HepG2 (cell line): ENCODE measurements around the gene IAH1. TPM values are rescaled to one million over a fixed set of nuclear protein-coding genes. Genes with fewer than 3 reads are reported as not detected.
A peak's percentile ranks its signal among the peaks of the same experiment; 100 is the strongest.

Source experiments
- ASH2L ChIP-seq: fragments of 300-600, 200-600 bp; sonication (generic); IDR thresholded peaks from 2 replicates; pipeline ENCODE4 v1.7.0; 2017; ENCODE audit warnings: low read depth, mild to moderate bottlenecking, moderate library complexity, mixed read lengths, low read length; ENCODE audit not compliant: insufficient read length
- ATF1 ChIP-seq: IDR thresholded peaks from 2 replicates; pipeline ENCODE4 v1.6.1; 2016; ENCODE audit warnings: mild to moderate bottlenecking, control low read depth
- CBFB ChIP-seq: sonication (generic); formaldehyde crosslinking; IDR thresholded peaks from 2 replicates; pipeline ENCODE4 v1.4.0; 2020; ENCODE audit warnings: missing genetic modification reagents
- CHCHD3 ChIP-seq: sonication (generic); formaldehyde crosslinking; IDR thresholded peaks from 2 replicates; pipeline ENCODE4 v1.8.0; 2022; ENCODE audit warnings: mild to moderate bottlenecking, missing genetic modification reagents, moderate library complexity
- E2F2 ChIP-seq: sonication (generic); formaldehyde crosslinking; IDR thresholded peaks from 2 replicates; pipeline ENCODE4 v1.4.0; 2020; ENCODE audit warnings: missing genetic modification reagents, borderline replicate concordance
- HHEX ChIP-seq: IDR thresholded peaks from 2 replicates; pipeline ENCODE4 v1.6.1; 2016; ENCODE audit warnings: control low read depth
- HMGA1 ChIP-seq: sonication (generic); formaldehyde crosslinking; conservative IDR thresholded peaks from 2 replicates; pipeline ENCODE4 v1.4.0; 2020; ENCODE audit warnings: missing genetic modification reagents
- HOXA9 ChIP-seq: sonication (generic); formaldehyde crosslinking; IDR thresholded peaks from 2 replicates; pipeline ENCODE4 v1.8.1; 2022; ENCODE audit warnings: missing genetic modification reagents, mild to moderate bottlenecking, moderate library complexity, borderline replicate concordance
- RFX5 ChIP-seq: IDR thresholded peaks from 2 replicates; pipeline ENCODE4 v1.6.1; 2011; ENCODE audit warnings: low read depth, low read length, improper control_type of control experiment
- SIN3A ChIP-seq: IDR thresholded peaks from 2 replicates; pipeline ENCODE4 v1.6.1; 2011; ENCODE audit warnings: low read depth, mild to moderate bottlenecking, control low read depth, low read length, borderline replicate concordance
- SPEN ChIP-seq: sonication (generic); formaldehyde crosslinking; IDR thresholded peaks from 2 replicates; pipeline ENCODE4 v1.5.1; 2020; ENCODE audit warnings: low read depth, mild to moderate bottlenecking, missing genetic modification reagents
- ZBTB2 ChIP-seq: sonication (generic); formaldehyde crosslinking; IDR thresholded peaks from 2 replicates; pipeline ENCODE4 v1.8.0; 2022; ENCODE audit warnings: low read depth, missing genetic modification reagents
- ZNF121 ChIP-seq: sonication (generic); formaldehyde crosslinking; IDR thresholded peaks from 2 replicates; pipeline ENCODE4 v1.5.0; 2020; ENCODE audit warnings: mild to moderate bottlenecking, missing genetic modification reagents
- ZNF225 ChIP-seq: sonication (generic); formaldehyde crosslinking; IDR thresholded peaks from 2 replicates; pipeline ENCODE4 v1.4.0; 2020; ENCODE audit warnings: mild to moderate bottlenecking, missing genetic modification reagents
- ZNF383 ChIP-seq: sonication (generic); formaldehyde crosslinking; IDR thresholded peaks from 2 replicates; pipeline ENCODE4 v1.4.0; 2020; ENCODE audit warnings: missing genetic modification reagents, mild to moderate bottlenecking, borderline replicate concordance
- ZNF431 ChIP-seq: sonication (generic); formaldehyde crosslinking; IDR thresholded peaks from 2 replicates; pipeline ENCODE4 v1.9.0; 2022; ENCODE audit warnings: missing genetic modification reagents, low read depth, mild to moderate bottlenecking, borderline replicate concordance
- ZNF44 ChIP-seq: sonication (generic); formaldehyde crosslinking; IDR thresholded peaks from 2 replicates; pipeline ENCODE4 v1.5.1; 2020; ENCODE audit warnings: mild to moderate bottlenecking, missing genetic modification reagents
- ZNF484 ChIP-seq: sonication (generic); formaldehyde crosslinking; IDR thresholded peaks from 2 replicates; pipeline ENCODE4 v1.5.1; 2020; ENCODE audit warnings: mild to moderate bottlenecking, low read depth, missing genetic modification reagents, borderline replicate concordance
- ZNF564 ChIP-seq: sonication (generic); formaldehyde crosslinking; IDR thresholded peaks from 2 replicates; pipeline ENCODE4 v1.8.1; 2023; ENCODE audit warnings: mild to moderate bottlenecking, missing genetic modification reagents
- ZNF75D ChIP-seq: sonication (generic); formaldehyde crosslinking; IDR thresholded peaks from 2 replicates; pipeline ENCODE4 v1.8.1; 2023; ENCODE audit warnings: missing genetic modification reagents, mild to moderate bottlenecking, borderline replicate concordance
- ZNF781 ChIP-seq: sonication (generic); formaldehyde crosslinking; IDR thresholded peaks from 2 replicates; pipeline ENCODE4 v1.5.1; 2020; ENCODE audit warnings: borderline replicate concordance, mild to moderate bottlenecking, missing genetic modification reagents; ENCODE audit errors: not compliant biosample characterization
- ZNF839 ChIP-seq: sonication (generic); formaldehyde crosslinking; IDR thresholded peaks from 2 replicates; pipeline ENCODE4 v1.4.0; 2020; ENCODE audit warnings: missing genetic modification reagents, mild to moderate bottlenecking, borderline replicate concordance
- ZSCAN30 ChIP-seq: sonication (generic); formaldehyde crosslinking; IDR thresholded peaks from 2 replicates; pipeline ENCODE4 v1.5.0; 2020; ENCODE audit warnings: mild to moderate bottlenecking, missing genetic modification reagents
- ZSCAN5A ChIP-seq: sonication (generic); formaldehyde crosslinking; IDR thresholded peaks from 2 replicates; pipeline ENCODE4 v1.8.0; 2022; ENCODE audit warnings: mild to moderate bottlenecking, missing genetic modification reagents, borderline replicate concordance
- polyA plus RNA-seq, 8 experiments: library from polyadenylated mRNA; depleted of rRNA in 3 of 8; stranded (reverse) in 7 of 8; unstranded in 1 of 8; fragments of >200 nt; fragmentation: Illumina TruSeq in 4 of 8; extraction: Trizol in 4 of 8; gene quantifications; 2 replicates each; pipeline versions ENCODE4 v1.2.1 to v1.2.3, GENCODE V29; 2011 to 2016; ENCODE audit warnings: low read depth in 4 of 8, missing spikeins in 1 of 8, mixed read lengths in 1 of 8; ENCODE audit not compliant: insufficient read depth in 1 of 8
- total RNA-seq, 5 experiments: library from RNA; depleted of rRNA; stranded (reverse); fragments of >200 nt; fragmentation: Illumina TruSeq; extraction: Trizol; gene quantifications; 2 replicates each; pipeline ENCODE4 v1.2.3, GENCODE V29; 2016; ENCODE audit warnings: low read depth in 1 of 5
- TF ChIP-seq, protein P1 (sequence below): sonication (generic); formaldehyde crosslinking; IDR thresholded peaks from 2 replicates; pipeline ENCODE4 v1.4.0; 2020; ENCODE audit warnings: missing genetic modification reagents

IAH1 gene
- total and polyA plus RNA-seq, 2 of the 13 experiments (the other 11 are each of a cell fraction or from before 2014, with no cell fraction given), result 43.6 to 44.4 TPM

- TF ChIP-seq ASH2L (peak; percentile 48), ZNF431 (CRISPR knock-in tag) (no peak), ZBTB2 (no peak), HOXA9 (no peak), HMGA1 (no peak), SIN3A (no peak), HHEX (CRISPR knock-in tag) (no peak), ZNF839 (CRISPR knock-in tag) (no peak), ZNF383 (no peak), ZNF44 (CRISPR knock-in tag) (no peak), CHCHD3 (CRISPR knock-in tag) (0 out of 2 replicates have a peak, but pooled peaks have one; percentile 28), CBFB (no peak), ZSCAN30 (CRISPR knock-in tag) (no peak), RFX5 (no peak), SPEN (CRISPR knock-in tag) (peak; percentile 33; the same call in 1 of the 2 replicates), ZNF75D (CRISPR knock-in tag) (no peak), ZNF484 (CRISPR knock-in tag) (no peak), E2F2 (CRISPR knock-in tag) (no peak), ZNF225 (CRISPR knock-in tag) (no peak), ATF1 (CRISPR knock-in tag) (no peak), ZNF564 (CRISPR knock-in tag) (peak; percentile 64; the same call in 1 of the 2 replicates), ZNF781 (CRISPR knock-in tag) (no peak), ZSCAN5A (CRISPR knock-in tag) (no peak), ZNF121 (CRISPR knock-in tag) (no peak)
- TF ChIP-seq, protein P1, sequence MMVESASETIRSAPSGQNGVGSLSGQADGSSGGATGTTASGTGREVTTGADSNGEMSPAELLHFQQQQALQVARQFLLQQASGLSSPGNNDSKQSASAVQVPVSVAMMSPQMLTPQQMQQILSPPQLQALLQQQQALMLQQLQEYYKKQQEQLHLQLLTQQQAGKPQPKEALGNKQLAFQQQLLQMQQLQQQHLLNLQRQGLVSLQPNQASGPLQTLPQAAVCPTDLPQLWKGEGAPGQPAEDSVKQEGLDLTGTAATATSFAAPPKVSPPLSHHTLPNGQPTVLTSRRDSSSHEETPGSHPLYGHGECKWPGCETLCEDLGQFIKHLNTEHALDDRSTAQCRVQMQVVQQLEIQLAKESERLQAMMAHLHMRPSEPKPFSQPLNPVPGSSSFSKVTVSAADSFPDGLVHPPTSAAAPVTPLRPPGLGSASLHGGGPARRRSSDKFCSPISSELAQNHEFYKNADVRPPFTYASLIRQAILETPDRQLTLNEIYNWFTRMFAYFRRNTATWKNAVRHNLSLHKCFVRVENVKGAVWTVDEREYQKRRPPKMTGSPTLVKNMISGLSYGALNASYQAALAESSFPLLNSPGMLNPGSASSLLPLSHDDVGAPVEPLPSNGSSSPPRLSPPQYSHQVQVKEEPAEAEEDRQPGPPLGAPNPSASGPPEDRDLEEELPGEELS (CRISPR knock-in tag), result no peak
Observed at GRCh38 chr2:9474361-9475057, at the start of gene IAH1 (continued).
